CD4-positive, alpha-beta T cell treated with Interleukin-12 subunit alpha and Interleukin-12 subunit beta, for 1 hour (primary cell): ENCODE results near the gene RPA3.
A peak's percentile ranks its signal among the peaks of the same experiment; 100 is the strongest.
"Not testable (repeated sequence)": the region's sequence is repeated elsewhere in the genome, so short reads cannot be mapped to it uniquely, and the experiment has no call there.

Source experiments
- DNase-seq: peaks from one replicate; pipeline ENCODE4 v3.0.0-alpha.2; 2020

The RPA3 gene

DNA sequence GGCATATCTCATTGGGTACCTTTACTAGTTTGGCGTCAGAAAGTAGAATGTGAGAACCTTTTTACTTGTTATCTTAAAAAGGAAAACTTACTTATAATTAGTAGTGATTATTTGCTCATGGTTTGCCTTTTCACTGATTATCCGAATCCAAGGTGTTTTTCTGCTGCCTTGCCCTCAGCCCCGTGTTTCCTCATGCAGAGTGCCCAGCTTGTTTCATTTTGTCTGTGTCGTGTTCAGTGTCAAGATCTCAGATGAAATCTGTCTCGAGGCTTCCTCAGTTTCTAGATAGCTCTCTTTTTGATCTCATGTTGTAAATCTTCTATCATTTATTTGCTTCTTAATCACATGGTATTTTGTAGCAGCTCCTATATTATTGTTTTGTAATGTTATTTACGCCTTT, 30.1 kb downstream of the RPA3 start:
- no peak for DNase-seq

DNA sequence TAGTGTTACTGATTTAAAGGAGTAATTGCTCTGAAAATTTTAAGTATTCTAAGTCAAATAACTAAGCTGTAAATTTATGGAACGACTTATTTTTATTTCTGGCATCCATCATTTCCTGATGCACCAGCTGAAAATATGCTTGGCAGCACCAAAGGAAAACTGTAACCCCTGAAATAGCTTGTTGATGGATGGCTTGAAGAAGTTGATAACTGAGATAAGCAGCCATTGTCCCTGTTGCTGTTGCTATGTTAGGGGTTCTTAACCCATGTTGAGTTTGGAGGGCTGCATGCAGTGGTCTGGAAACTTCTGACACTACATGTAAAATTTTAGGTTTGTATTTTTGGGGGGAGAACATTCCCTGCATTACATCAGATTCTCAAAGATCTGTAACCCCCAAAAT, 30.6 kb downstream of the RPA3 start:
- no peak for DNase-seq

DNA sequence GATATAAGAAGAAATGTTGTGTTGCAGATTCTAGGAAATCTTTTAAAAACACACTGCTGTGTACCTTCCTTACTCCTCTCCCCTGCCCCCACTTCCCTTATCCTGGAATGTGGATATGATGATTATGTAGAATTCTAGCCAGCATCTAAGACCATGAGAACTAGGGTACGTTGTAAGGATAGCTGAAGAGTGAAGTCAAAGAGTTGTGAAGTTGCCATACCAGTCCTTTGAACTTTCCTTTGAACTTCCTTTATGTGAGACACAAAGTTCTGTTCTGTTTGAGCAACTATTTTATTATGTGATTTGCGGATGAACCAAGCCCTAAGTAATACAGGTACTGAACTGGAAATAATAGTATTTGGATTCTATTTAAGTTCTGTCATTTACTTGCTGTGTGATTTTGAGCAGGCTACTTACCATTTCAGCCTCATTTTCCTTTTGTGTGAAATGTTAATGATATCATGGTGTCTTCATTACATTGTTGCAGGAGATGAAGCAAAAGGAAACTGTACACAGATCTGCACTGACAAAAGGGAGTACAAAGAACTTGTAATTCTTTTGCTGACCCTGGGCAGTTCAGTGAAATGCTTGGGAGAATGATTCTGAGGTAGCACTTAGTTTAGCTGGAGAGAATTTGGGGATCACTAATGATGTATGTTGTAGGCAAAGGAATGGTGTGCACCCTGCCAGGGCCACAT, 31.4 kb downstream of the RPA3 start:
- DNase-seq: no peak

DNA sequence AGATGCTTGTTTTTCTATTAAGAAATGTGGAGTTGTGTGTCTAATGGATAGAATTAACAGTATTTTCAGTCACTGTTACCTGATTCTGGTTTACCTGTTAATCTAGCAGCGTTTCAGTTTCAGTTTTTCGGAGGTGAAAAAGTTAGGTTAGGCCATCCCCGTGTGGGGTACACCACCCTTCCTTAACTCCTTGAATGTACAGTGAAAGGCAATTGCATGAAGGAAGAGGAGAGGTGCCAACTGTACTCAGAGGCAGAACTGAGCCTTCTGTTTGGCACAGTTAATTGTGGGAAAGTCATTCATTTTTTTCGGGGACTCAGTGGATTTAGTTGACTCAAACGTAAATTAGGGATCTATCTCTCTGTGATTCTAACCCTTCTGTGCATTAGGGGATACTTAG, 35.5 kb downstream of the RPA3 start:
- DNase-seq: no peak

DNA sequence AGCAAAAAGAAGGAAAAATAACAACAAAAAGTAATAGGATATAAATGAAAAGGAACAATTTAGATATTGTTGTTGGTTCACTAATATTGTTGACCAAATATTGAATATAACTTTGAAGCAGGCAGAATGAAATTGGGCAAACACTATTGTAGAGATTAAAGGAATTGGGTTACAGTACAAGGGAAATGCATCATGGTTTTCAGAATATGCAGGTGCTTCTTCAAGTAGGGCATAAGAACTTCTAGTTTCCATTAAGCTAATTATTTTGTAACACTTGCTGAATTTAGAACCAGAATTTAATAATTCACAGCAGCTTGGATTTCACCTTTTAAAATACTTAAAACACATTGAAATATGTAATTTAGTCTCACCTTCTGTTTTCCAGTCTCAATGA, 36.5 kb downstream of the RPA3 start:
- no peak for DNase-seq

DNA sequence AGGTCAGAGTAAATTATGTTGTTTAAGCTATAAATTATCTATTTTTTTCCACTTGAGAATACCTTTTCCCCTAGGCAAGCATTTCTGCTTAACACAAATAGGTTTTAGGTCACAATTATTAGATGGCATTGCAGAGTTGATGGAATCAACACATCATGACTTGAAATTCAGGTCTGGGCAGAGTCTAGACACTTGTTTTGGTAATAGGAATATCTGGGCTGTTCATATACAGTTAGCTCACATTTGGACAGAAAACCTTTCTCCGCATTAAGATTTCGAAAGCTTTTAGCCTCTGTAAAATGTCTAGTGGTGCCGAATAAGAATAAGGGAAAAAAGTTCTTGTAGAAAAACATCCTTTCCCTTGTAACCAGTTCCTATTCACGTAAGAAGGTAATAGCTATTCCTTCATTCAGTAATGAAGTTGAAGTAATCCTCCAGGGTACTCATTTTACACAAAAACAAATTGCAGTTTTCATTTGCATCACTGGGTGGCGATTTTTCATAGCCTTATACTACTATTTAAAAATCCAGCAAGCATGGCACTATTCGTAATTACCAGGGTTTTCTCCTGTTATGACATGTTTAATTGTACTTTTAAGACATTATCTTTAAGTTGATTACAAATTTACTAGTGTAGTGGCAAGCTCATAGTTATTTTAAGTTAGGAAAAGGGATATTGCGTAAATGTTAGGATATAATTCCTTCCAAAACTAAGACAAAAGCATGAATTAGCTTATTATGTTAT, 37.0 kb downstream of the RPA3 start:
- DNase-seq: peak; percentile 72

DNA sequence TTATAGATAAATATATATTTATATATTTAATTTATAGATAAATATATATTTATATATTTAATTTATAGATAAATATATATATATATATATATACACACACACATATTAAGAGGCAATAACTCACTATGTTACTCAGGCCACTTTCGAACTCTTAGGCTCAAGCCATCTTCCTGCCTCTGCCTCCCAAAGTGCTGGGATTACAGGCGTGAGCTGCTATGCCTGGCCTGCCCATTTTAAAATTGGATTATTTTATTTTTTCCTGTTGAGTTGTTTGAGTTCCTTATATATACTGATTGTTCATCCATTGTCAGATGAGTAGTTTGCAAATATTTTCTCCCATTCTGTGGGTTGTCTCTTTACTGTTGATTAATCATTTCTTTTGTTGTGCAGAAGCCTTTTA, 38.8 kb downstream of the RPA3 start:
- not testable (repeated sequence) for DNase-seq

DNA sequence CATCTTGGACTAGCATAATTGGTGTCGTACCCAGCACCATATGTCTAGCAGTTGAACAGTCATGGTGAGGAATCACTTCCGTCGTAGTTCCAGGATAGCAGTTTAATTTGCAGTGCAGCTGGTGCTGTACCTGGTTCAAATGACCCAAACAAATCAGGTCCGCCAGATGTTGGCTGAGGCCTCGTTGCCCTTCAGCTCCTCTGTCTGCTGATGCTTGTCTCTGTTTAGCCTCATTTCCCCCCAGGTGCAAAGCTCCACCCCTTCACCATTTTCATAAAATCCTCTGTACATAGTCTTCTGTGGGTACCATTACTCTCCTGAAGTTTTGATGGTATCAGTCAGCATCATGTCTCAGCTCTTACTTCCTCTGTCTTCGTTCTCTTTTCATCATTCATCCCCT, 42.7 kb downstream of the RPA3 start:
- no peak for DNase-seq

DNA sequence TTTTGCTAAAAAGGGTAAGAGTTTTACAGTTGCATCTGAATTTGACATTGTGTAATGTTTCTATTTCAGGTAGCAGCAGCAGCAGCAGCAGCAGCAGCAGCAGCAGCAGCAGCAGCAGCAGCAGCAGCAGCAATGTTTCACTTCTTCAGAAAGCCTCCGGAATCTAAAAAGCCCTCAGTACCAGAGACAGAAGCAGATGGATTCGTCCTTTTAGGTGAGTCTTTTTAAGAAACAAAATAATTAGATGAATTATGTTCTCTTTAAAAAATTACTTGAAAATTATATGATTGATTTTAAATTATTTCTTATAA, 45.2 kb downstream of the RPA3 start:
- no peak for DNase-seq

DNA sequence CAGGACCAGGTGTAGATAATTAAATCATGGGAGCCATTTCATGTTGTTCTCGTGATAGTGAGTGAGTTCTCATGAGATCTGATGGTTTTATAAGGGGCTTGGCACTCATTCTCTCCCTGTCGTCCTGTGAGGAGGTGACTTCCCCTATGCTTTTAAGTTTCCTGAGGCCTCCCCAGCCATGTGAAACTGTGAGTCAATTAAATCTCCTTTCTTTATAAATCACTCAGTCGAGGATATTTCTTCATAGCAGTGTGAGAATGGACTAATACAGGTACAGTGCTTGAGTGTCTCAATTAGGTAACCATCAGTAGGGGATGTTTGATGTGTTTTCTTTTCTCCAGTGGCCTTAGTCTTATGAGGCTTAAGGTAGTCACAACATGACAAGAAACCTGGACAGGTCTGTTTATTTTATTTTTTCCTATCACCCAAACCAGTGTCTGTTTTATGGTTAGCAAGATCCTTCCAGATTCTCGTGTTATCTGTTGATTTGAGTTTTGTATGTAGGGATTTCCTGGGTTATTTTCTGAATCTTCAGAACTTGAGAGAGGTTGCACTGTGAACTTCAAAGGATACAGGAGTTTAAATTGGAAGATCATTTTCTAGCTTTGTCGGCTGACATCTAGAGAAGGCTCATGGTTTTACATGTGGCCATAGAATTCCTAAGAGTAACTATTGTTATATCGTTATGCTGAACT, 45.7 kb downstream of the RPA3 start:
- DNase-seq: no peak

DNA sequence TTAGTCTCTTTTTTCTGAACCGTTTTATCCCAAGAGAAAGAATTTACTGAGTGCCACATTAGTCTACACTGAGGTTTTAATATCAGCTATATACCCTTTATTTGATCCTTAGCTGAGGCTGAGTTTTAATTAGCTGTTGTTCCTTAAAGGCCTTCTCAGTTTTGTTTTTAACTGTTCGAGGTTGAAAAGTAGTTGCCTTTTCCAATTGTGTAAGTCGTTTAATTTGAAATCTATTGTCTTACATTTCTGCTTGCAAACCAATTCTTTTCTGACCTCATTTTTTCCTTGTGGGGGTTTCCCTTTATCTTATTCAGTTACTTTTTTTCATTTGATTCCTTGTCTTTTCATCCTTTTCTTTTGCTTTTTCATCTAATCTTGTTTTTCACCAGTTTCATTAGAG, 47.0 kb downstream of the RPA3 start:
- DNase-seq: no peak

DNA sequence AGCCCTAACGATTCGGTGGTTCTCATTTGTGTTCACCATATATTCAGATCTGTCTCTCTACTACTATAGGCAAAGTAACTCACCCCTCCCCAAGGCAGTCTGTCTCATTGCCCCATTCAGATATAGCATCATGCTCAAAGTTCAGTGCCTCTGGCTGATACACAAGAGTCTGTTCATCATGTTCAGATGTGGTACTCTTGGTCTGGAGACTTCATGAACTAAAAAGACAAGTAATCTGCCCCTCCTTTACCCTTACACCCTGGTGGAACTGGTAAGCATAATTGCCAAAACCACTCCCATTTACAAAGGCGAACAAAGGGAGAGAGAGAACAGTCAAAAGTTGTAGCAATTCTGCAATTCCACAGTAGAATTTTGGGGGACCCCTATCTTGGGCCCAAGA, 47.9 kb downstream of the RPA3 start:
- DNase-seq: no peak

DNA sequence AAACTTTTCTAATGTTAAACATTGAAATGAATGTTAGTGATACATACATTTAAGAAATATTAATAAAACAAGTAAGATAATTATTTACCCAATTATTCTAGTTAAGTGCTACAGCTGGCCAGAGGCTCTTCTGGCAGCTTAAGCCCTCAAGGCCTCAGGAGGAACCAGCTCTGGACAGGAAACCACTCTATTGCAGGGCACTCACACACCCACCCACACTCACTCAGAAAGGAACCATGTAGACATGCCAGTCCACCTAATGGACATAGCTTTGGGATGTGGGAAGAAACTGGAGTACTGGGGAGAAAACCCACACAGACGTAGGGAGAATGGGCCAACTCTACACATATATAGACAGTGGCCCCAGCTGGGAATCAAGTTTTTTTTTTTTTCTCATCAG, 49.7 kb downstream of the RPA3 start:
- no peak for DNase-seq

DNA sequence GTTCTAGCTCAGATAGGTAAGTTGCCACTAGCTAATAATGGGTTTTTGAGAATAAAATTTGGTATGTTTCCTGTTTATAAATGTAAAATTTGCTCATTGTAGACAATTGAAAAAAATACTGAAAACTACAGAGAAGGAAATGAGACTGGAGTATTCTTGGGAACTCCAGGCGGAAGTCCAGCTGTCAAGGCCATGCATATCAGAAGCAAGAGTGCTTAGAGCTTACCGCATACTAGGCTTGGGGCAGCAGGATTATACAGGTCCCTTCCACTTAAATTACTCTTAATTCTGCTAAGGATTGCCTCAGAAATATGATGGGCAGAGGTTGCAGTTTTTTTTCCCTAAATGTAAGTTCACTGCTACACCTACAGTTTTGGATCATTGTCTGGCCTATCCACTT, 51.2 kb downstream of the RPA3 start:
- DNase-seq: no peak

DNA sequence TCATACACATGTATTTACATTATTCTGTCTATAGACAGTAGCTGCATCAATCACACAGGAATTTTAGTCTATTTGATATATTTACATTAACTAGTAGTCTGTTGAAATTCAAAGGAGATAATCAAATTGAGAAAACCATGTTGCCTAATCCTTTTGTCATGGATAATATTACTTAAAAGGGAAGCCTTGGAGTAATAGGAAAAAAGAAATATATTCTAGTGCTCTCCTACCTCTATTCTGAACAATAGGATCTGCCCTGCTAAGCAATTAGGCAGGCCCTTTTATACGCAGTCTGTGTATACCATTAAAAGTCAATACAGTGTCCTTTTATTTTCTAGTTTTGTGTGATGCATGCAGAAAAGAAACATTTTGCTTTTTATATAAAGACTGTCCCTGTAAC, 53.4 kb downstream of the RPA3 start:
- no peak for DNase-seq

DNA sequence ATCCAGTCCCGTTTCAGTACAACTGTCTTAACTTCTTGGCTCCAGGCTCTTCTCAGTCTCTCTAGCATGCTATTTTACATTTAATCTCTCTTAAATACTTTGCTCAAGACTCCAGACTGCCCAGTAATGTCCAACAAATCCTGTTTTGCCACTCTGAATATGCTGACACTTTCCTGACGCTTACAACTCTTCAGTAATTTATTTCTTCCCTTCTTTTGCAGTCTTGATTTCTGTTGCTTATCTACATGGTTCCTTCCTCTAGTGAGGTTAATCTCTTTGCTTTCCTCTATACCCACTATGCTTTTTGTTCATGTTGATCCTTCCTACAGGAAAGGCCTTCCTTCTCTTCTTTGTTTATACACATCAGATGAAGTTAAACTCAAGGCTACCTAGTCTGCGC, 54.1 kb downstream of the RPA3 start:
- no peak for DNase-seq

DNA sequence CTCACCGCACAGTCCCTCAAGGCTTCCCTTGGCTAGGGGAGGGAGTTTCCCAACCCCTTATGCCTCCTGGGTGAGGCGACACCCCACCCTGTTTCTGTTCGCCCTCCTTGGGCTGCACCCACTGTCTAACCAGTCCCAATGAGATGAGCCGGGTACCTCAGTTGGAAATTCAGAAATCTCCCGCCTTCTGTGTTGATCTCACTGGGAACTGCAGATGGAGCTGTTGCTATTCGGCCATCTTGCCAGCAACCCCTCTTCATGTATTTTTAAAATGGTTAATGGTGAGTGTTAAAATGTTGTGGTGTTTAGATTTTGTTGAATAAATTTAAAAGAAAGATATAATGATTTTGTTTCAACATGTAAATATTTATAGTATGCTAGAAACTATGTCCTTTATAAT, 55.9 kb downstream of the RPA3 start:
- no peak for DNase-seq

DNA sequence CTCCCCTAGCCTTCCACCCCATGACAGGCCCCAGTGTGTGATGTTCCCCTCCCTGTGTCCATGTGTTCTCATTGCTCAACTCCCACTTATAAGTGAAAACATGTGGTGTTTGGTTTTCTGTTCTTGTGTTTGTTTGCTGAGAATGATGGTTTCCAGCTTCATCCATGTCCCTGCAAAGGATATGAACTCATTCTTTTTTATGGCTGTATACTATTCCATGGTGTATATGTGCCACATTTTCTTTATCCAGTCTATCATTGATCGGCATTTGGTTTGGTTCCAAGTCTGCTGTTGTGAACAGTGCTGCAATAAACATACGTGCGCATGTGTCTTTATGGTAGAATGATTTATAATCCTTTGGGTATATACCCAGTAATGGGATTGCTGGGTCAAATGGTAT, 61.9 kb downstream of the RPA3 start:
- not testable (repeated sequence) for DNase-seq

DNA sequence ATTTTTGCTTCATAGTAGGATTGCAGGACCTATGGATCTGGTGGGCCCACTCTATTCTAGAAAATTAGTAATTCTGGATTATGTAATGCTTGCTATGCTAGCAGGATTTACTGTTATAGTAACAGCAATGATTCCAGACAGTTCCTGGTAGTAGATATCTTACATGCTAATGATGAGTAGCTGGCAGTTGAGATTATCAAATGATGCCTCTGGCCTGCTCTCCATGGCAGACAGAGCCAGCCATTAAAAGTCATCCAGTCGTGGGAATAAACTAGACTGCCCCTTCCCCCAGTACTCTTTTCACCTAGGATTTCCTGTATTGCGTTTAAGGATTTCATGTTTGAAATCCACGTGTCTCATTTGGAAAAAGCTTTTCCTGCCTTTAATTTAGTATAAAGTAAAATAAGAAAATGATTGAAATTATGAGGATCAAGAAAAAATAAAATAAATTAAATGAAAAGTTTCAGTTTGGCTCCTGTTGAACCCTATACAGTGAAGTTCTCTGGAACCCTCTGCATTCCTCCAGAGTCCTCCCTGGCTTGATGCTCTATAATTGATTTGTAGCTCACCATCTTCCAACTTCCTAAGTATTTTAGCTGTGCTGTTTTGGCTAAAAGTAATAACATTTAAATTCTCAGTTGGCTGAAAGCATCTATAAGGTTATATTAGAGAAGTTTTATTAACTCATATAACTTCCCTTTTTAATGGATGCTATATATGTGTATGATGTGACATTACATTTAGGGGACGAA, 63.3 kb downstream of the RPA3 start:
- DNase-seq: no peak

DNA sequence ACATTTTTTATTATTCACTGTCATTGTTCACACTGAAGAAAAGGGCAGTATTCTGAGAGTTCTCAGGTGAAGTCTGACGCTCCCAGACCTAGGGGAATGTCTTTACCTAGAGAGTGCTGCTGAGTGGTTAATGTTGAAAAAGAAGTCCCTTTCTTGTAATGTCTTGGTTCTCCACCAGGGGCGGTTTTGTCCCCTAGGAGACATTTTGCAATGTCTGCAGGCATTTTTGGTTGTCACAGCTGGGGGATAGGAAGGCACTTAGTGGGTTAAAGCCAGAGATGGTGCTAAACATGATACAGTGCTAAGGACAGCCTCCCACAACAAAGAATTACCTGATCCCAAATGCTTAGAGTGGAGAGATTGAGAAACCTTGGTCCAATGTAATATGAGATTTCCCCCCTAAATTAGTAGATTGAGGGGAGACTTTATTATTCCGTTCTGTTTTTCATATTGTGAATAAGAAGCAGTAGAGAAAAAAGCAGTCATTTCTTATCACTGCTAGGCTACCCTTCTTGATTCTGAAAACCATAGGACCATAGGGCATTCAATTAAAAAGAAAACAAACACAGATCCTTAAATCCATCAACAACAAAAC, 64.7 kb downstream of the RPA3 start:
- peak; percentile 46 for DNase-seq

DNA sequence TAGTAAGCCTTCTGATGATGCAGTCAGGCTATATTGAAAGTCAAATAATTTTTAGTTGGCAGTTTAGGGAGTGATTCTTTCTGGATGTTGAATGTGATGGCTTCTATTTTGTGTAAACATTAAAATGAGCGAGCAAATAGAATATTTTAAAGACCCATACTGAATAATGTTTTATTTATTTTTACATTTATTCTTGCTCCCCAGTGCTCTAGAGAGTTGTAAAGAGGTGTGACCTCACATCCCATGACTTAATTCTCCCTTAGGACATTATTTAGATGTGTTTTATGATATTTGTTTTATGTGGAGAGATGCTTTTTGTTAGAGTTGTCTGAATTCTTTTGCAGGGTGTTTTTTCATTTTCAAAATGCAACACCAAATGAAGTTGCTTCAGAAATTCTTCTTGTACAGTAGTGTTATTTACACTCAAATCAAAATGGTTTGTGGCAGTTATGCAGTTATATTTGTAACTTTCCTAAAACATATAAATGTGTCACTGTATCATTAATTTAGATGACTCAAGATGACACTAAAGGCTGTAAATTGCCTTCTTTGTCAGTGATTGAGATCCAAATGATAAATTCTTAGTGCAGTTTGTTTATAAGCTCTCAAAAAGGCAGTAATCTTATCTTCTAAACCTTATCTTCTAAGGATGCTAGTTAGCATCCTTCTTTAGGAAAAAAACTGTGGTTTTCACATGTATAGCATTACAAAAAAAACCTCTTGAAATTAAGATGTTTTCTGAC, 65.4 kb downstream of the RPA3 start:
- DNase-seq: no peak

DNA sequence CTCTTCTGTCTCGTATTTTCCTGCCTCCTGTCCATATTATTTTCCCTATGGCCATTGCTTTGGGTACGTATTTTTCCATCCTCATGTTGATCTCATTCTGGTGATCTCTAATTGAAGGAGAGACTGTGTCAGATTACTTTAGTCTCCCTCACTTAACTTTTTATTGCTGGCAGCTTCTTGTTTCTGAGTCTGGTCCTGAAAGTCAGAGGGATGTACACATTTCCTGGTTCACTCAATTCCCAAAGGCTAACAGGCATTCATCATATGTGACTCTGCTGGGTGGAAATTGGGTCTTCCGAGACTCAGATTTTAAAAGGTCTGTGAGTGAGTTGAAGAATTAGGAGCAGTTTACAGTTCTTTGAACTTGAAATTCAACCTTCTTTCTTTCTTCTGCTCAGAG, 66.9 kb downstream of the RPA3 start:
- no peak for DNase-seq
